Heart right ventricle (tissue), 16 donors: Measurements from ENCODE around the gene LRP1. TPM values are rescaled to one million over a fixed set of nuclear protein-coding genes. Genes with fewer than 3 reads are reported as not detected.
"Not testable (repeated sequence)": the region's sequence is repeated elsewhere in the genome, so short reads cannot be mapped to it uniquely, and the experiment has no call there.

Experiments used
- ATAC-seq, 8 donors: fragments of 200-7000 bp; cut with Tn5 transposase; one replicate each; pipeline ENCODE4 v1.9.1; 2020; ENCODE audit warnings: mild to moderate bottlenecking in 8 of 8, moderate library complexity in 8 of 8, moderate number of reproducible peaks in 1 of 8
- DNase-seq, 2 donors: peaks; one replicate each; pipeline ENCODE4 v3.0.0-alpha.2; 2020
- H3K27ac ChIP-seq, 10 donors: fragments of 200-600 bp; sonication (generic) in 2 of 10; one replicate each; pipeline versions ENCODE4 v1.5.0 to v1.8.0; 2020 to 2022; ENCODE audit warnings: mild to moderate bottlenecking in 3 of 10
- H3K27me3 ChIP-seq, 7 donors: fragments of 200-600 bp; one replicate each; pipeline ENCODE4 v1.8.0; 2021 to 2022; ENCODE audit warnings: mild to moderate bottlenecking in 2 of 7
- H3K36me3 ChIP-seq, 9 donors: fragments of 200-600 bp; sonication (generic) in 1 of 9; one replicate each; pipeline versions ENCODE4 v1.5.0 to v1.8.0; 2020 to 2022; ENCODE audit warnings: mild to moderate bottlenecking in 2 of 9
- H3K4me1 ChIP-seq, 9 donors: fragments of 200-600 bp; sonication (generic) in 1 of 9; one replicate each; pipeline versions ENCODE4 v1.5.0 to v1.8.0; 2020 to 2022; ENCODE audit warnings: mild to moderate bottlenecking in 4 of 9
- H3K4me3 ChIP-seq, 10 donors: fragments of 200-600 bp; sonication (generic) in 2 of 10; one replicate each; pipeline versions ENCODE4 v1.5.0 to v1.8.0; 2020 to 2022; ENCODE audit warnings: mild to moderate bottlenecking in 7 of 10, moderate library complexity in 2 of 10
- H3K9me3 ChIP-seq, 11 donors: fragments of 200-600 bp in 10 of 11; sonication (generic) in 2 of 11; one replicate each; pipeline versions ENCODE4 v1.5.0 to v1.8.0; 2013 to 2022; ENCODE audit warnings: mild to moderate bottlenecking in 2 of 11, control low read depth in 1 of 11, moderate library complexity in 1 of 11
- CTCF ChIP-seq, 9 donors: fragments of 200-600 bp; sonication (generic) in 2 of 9; IDR thresholded peaks; one replicate each; pipeline versions ENCODE4 v1.5.0 to v1.8.0; 2021 to 2022; ENCODE audit warnings: antibody characterized with exemption in 9 of 9, mild to moderate bottlenecking in 5 of 9, moderate library complexity in 1 of 9
- WGBS, 2 donors: extraction: QIAGEN DNeasy Blood & Tissue Kit; methylation state at CpG; one replicate each; pipeline ENCODE4 v1.1.7; 2013; ENCODE audit warnings: inconsistent platforms in 1 of 2; 5-methylcytosine and 5-hydroxymethylcytosine counted together
- intact Hi-C, 10 donors: fragments of 100-400 bp; cut with DNase I; formaldehyde crosslinking; loops; one replicate each; pipeline versions ENCODE4 v1.11.1 to v1.14.2; 2022
- polyA plus RNA-seq, 2 donors: library from polyadenylated mRNA; stranded (reverse); fragments of 200-250 nt; gene quantifications; one replicate each; pipeline ENCODE4 v1.2.3, GENCODE V29; 2013
- total RNA-seq, 10 donors: library from RNA; stranded (reverse); fragmentation: NEBNext Ultra II Directional in 3 of 10; extraction: Animal tissue kit (Norgen Biotek cat#: 25700) in 3 of 10; gene quantifications; one replicate each; pipeline versions ENCODE4 v1.2.1 to v1.2.4, GENCODE V29; 2021 to 2023
- donor health status: Arrhythmogenic right ventricular cardiomyopathy.
- donor health status: ischemic (EF 13 %, LVEDD 7.1; RV severe dilation, severe dysfunction).
- donor health status: healthy with polysubstance abuse.
- donor health status: DM: no; HTN: yes; CAD: no.
- donor health status: DM: no; HTN: no; CAD: no.
- donor health status: ischemic (EF 25% LVEDD 6.9; RV normal size, moderate dysfunction).
- donor health status: ischemic (EF 25% LVEDD 5.7; RV mildly dilated, moderate dysfunction).
- donor health status: healthy.
- donor health status: DM: yes; HTN: yes; CAD: no.
- donor health status: Ischemic cardiomyopathy.
- donor health status: ischemic (EF 35%, LVEDD 5.7; RV mildly dilated, moderate dysfunction).
- donor health status: nonischemic (EF 11% LVEDD 7.7; RV severe dilation, severe dysfunction).
- donor health status: DM: yes; HTN: yes; CAD: no.
- donor health status: PGD.
- donor health status: ischemic (EF 29% LVEDD 5.4; RV normal size, mild dysfunction).
- donor health status: nonischemic (EF 23%, LVEDD 6.1; RV moderate dilation, normal function).

LRP1 gene
- total and polyA plus RNA-seq, 12 donors: 46.3 to 259 (median 69.3) TPM

GRCh38 chr12:57119294-57120085, 8.8 kb upstream of the LRP1 start:
- intact Hi-C loops: loop anchor here in 1 of 10 donors (10.0 kb wide), 1 partner anchor 105 kb away; the partner anchor contains the start of gene TAC3
- no peaks in the 10 kb centered on the region for H3K27me3 ChIP-seq

GRCh38 chr12:57120718-57121117, 7.6 kb upstream of the LRP1 start:
- H3K9me3 ChIP-seq, H3K27me3 ChIP-seq, ATAC-seq, DNase-seq, intact Hi-C loops, H3K36me3 ChIP-seq, H3K27ac ChIP-seq, H3K4me3 ChIP-seq: not testable (repeated sequence)
- H3K4me1 ChIP-seq: peaks cover 0 to 21% (median 0%) of the 10 kb centered on the region in 9 donors
- 90 to 97% methylated on average over 11 of the region's 11 CpGs for WGBS, 2 donors

More at GRCh38 chr12:57119294-57120085, 8.8 kb upstream of the LRP1 start:
- H3K27ac ChIP-seq: peak overlapping the region in 2 of 10 donors; percentile 7 to 65
- WGBS, 2 donors: 84 to 88% methylated on average over 5 of the region's 5 CpGs
- no peak overlapping the region for H3K4me3 ChIP-seq
- ATAC-seq: peak in 1 of 8 donors; percentile 6
- H3K4me1 ChIP-seq: peaks cover 0 to 21% (median 0%) of the 10 kb centered on the region in 9 donors
- H3K9me3 ChIP-seq: no peaks in the 10 kb centered on the region
- DNase-seq: no peak
- TF ChIP-seq CTCF (IDR thresholded peaks at IDR 0.05): no peak
- H3K36me3 ChIP-seq: no peaks in the 10 kb centered on the region

- H3K9me3 ChIP-seq: no peaks in the 10 kb centered on the region
- TF ChIP-seq CTCF (IDR thresholded peaks at IDR 0.05): no peak
- H3K4me1 ChIP-seq: peaks cover 0 to 24% (median 9%) of the 10 kb centered on the region in 9 donors
- H3K4me3 ChIP-seq: no peak overlapping the region
- 42 to 46% methylated on average over 2 of the region's 2 CpGs for WGBS, 2 donors
- ATAC-seq (no peak), DNase-seq (no peak)
- H3K27me3 ChIP-seq: peaks cover 0 to 10% (median 0%) of the 10 kb centered on the region in 7 donors
- H3K36me3 ChIP-seq: no peaks in the 10 kb centered on the region
- H3K27ac ChIP-seq: no peak overlapping the region
- intact Hi-C loops: loop anchor here in 9 of 10 donors (1.0 to 2.0 kb wide), 5 partner anchors 47 to 61 kb away; no protein-coding TSS in a partner anchor
Observed at GRCh38 chr12:57123813-57124212, 4.5 kb upstream of the LRP1 start.

GRCh38 chr12:57124261-57124877, 3.9 kb upstream of the LRP1 start:
- TF ChIP-seq CTCF (IDR thresholded peaks at IDR 0.05): peak; percentile 92 to 99 (median 97)
- 15 to 18% methylated on average over 10 of the region's 10 CpGs for WGBS, 2 donors
- Histone ChIP-seq H3K4me3 (no peak overlapping the region), H3K27me3 (peaks cover 0 to 15% (median 0%) of the 10 kb centered on the region in 7 donors), H3K4me1 (peaks cover 0 to 22% (median 8%) of the 10 kb centered on the region in 9 donors), H3K9me3 (no peaks in the 10 kb centered on the region), H3K27ac (no peak overlapping the region), H3K36me3 (no peaks in the 10 kb centered on the region)
- ATAC-seq (peak in 2 of 8 donors; percentile 19 to 32), DNase-seq (peak in 1 of 2 donors; percentile 84)
- intact Hi-C loops: loop anchor here in 9 of 10 donors (1.0 to 2.0 kb wide), 5 partner anchors 46 to 60 kb away; no protein-coding TSS in a partner anchor
